ENCODE measurements around the gene PTPA. TPM values are rescaled to one million over a fixed set of nuclear protein-coding genes. Genes with fewer than 3 reads are reported as not detected.

Gene PTPA
- total RNA-seq, 3 donors from 2014 or later (not counting 1 experiment from before 2014, with no cell fraction given), result 63.2 to 69.4 (median 64.9) TPM

GRCh38 chr9:129097671-129098306 is 13.4 kb upstream of the PTPA start:
- Mint-ChIP-seq H3K9me3 (no peaks in the 10 kb centered on the region), H3K36me3 (no peaks in the 10 kb centered on the region), H3K4me3 (no peak overlapping the region), H3K27ac (no peak overlapping the region), H3K4me1 (no peaks in the 10 kb centered on the region), H3K27me3 (ENCODE audit: low read depth in 2 of 2) (no peaks in the 10 kb centered on the region)
- no peak overlapping the region for H3K4me3 ChIP-seq (ENCODE audit: low read length)
- H3K27me3 ChIP-seq (ENCODE audit: control insufficient read depth, insufficient read depth, low read length), result no peaks in the 10 kb centered on the region
- 94% methylated on average over 16 of the region's 16 CpGs for WGBS (ENCODE audit: insufficient coverage)
- intact Hi-C loops (cut with micrococcal nuclease), result no loop called here
- no peaks in the 10 kb centered on the region for H3K9me3 ChIP-seq (ENCODE audit: control insufficient read depth, insufficient read depth, low read length)
- no peak for TF ChIP-seq CTCF (IDR thresholded peaks at IDR 0.05)
- H3K27ac ChIP-seq (ENCODE audit: low read length), result no peak overlapping the region
- DNase-seq, result no peak
- no peaks in the 10 kb centered on the region for H3K4me1 ChIP-seq (ENCODE audit: control insufficient read depth, insufficient read depth, low read length)
- no peaks in the 10 kb centered on the region for H3K36me3 ChIP-seq (ENCODE audit: control insufficient read depth, insufficient read depth, low read length)
- no peak for ATAC-seq

GRCh38 chr9:129098328-129098727 is 12.9 kb upstream of the PTPA start:
- ATAC-seq, result no peak
- Histone ChIP-seq H3K27me3 (ENCODE audit: control insufficient read depth, insufficient read depth, low read length) (no peaks in the 10 kb centered on the region), H3K9me3 (ENCODE audit: control insufficient read depth, insufficient read depth, low read length) (no peaks in the 10 kb centered on the region), H3K36me3 (ENCODE audit: control insufficient read depth, insufficient read depth, low read length) (no peaks in the 10 kb centered on the region), H3K27ac (ENCODE audit: low read length) (no peak overlapping the region), H3K4me3 (ENCODE audit: low read length) (no peak overlapping the region), H3K4me1 (ENCODE audit: control insufficient read depth, insufficient read depth, low read length) (no peaks in the 10 kb centered on the region)
- intact Hi-C loops (cut with micrococcal nuclease), result no loop called here
- Mint-ChIP-seq H3K27ac (no peak overlapping the region), H3K9me3 (no peaks in the 10 kb centered on the region), H3K27me3 (ENCODE audit: low read depth in 2 of 2) (no peaks in the 10 kb centered on the region), H3K36me3 (no peaks in the 10 kb centered on the region), H3K4me3 (no peak overlapping the region), H3K4me1 (no peaks in the 10 kb centered on the region)
- no peak for DNase-seq
- no peak for TF ChIP-seq CTCF (IDR thresholded peaks at IDR 0.05)
- 92% methylated on average over 11 of the region's 11 CpGs for WGBS (ENCODE audit: insufficient coverage)

GRCh38 chr9:129100383-129101169 is 10.6 kb upstream of the PTPA start:
- Mint-ChIP-seq H3K27ac (no peak overlapping the region), H3K27me3 (ENCODE audit: low read depth in 2 of 2) (no peaks in the 10 kb centered on the region), H3K9me3 (no peaks in the 10 kb centered on the region), H3K4me1 (no peaks in the 10 kb centered on the region), H3K4me3 (no peak overlapping the region), H3K36me3 (no peaks in the 10 kb centered on the region)
- Histone ChIP-seq H3K27me3 (ENCODE audit: control insufficient read depth, insufficient read depth, low read length) (no peaks in the 10 kb centered on the region), H3K4me3 (ENCODE audit: low read length) (no peak overlapping the region), H3K36me3 (ENCODE audit: control insufficient read depth, insufficient read depth, low read length) (no peaks in the 10 kb centered on the region), H3K27ac (ENCODE audit: low read length) (no peak overlapping the region), H3K4me1 (ENCODE audit: control insufficient read depth, insufficient read depth, low read length) (no peaks in the 10 kb centered on the region), H3K9me3 (ENCODE audit: control insufficient read depth, insufficient read depth, low read length) (no peaks in the 10 kb centered on the region)
- WGBS (ENCODE audit: insufficient coverage), result 83% methylated on average over 28 of the region's 28 CpGs
- no peak for ATAC-seq
- intact Hi-C loops (cut with micrococcal nuclease), result no loop called here
- TF ChIP-seq CTCF (IDR thresholded peaks at IDR 0.05), result no peak
- no peak for DNase-seq

Measured in natural killer cell (primary cell).